Stimulated activated CD4-positive, alpha-beta T cell treated with anti-CD3 and anti-CD28 coated beads, Interleukin-1b, Interleukin-23, amount 100 ng/mL, for 24 hours (primary cell): ENCODE measurements around the gene GIPC3.
A peak's percentile ranks its signal among the peaks of the same experiment; 100 is the strongest.
"Not testable (repeated sequence)": the region's sequence is repeated elsewhere in the genome, so short reads cannot be mapped to it uniquely, and the experiment has no call there.

Experiments used
- DNase-seq, 4 experiments: peaks; one replicate each; pipeline ENCODE4 v3.0.0-alpha.2; 2020; ENCODE audit warnings: low read depth in 4 of 4, low spot score in 1 of 4

The GIPC3 gene

GRCh38 chr19:3550947-3551791 is 34.1 kb upstream of the GIPC3 start:
- DNase-seq: no peak

DNA sequence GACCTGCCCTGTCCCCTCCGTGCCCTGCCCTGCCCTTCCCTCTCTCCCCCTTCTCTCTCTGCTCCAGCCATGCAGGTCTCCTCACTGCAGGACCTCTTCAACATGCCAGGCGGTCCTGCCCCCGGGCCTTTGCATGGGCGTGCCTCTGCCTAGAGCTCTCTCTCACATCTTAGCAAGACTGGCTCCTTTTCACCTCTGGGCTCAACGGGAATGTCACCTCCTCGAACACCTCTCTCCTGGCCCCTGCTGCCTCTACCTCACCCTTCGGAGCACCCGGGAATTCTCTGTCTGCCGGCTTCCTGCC is 33.5 kb upstream of the GIPC3 start:
- DNase-seq: no peak

- no peak for DNase-seq
Observed at GRCh38 chr19:3554254-3555083, 30.8 kb upstream of the GIPC3 start.

- no peak for DNase-seq
Observed at GRCh38 chr19:3555653-3556422, 29.4 kb upstream of the GIPC3 start.

DNA sequence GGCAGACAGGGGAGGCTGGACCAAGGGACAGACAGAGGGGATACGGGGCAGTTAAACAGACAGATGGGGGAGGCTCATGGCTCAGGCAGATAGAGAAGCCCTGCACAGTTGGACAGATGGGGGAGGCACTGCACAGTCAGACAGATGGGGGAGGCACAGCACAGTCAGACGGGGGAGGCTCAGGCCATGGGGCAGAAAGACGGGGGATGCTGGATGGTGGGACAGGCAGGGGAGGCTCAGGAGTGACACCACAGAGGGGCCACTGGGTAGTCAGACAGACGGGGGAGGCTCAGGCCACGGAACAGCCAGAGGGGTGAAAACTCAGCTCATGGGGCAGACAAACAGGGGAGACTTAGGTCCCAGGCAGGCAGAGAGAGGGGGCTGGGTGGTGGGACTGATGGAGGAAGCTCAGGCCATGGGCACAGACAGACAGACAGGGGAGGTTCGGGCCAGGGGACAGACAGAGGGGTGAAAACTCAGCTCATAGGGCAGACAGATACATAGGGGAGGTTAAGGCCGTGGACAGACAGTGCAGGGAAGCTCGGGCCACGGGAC is 28.8 kb upstream of the GIPC3 start:
- DNase-seq: no peak

DNA sequence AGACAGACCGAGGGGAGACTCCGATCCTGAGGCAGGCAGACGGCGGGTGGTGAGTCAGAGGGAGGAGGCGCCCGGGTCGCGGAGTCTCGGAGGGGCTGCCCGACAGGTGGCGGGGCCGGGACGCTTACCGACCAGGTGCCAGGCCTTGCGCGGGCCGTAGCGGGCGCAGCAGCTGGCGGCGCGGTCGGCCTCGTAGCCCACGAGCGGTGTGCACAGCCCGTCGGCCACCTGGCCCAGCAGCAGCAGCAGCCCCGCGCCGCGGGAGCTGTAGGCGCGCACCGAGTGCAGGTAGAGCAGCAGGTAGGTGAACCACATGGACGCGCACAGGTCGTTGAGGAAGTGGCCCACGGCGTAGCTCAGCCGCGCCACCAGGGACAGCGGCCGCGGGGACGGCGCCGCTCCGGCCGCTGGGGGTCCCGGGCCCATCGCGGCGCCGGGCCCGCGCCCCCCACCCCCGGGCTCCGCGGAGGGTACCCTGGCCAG is 28.3 kb upstream of the GIPC3 start:
- DNase-seq: peak; percentile 36 to 63 (median 52)

DNA sequence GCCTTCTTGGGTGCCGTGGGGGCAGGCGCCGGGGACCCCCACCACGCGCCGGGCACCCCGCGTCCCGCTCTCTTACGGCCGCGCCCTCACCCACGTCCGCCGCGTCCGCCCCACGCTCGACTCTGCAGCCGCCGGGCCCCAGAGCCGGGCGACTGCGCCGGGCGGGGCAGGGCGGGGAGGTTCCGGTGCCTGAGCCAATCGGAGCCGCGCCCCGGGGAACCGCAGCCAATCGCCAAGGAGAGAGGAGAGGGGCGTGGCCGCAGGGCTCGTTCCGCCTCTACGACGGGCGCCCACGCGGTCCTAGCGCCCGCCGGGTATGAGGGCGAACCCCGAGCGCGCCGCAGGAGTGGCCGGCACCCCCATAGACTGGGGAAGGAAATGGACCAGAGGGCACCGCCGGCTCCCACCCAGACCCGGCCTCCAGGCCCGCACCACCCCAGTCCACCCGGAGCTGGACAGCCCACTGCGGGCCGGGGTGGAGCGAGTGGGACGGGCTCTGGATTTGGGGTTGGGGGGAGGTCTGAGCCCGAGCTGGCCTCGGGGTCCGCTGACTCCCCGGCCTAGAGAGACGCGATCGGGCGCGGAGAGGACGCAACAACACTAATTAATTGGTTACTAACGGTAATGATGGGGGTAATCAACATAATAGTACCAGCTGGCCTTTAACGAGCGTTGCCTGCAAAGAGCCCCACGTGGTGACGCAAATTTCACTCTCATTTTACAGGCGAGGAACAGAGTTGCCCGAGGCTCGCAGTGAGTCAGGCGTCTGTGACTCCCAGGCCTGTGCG is 27.6 kb upstream of the GIPC3 start, which contains the start of gene MFSD12:
Gene MFSD12 (minus strand): TSS at position 126 of the 788 bp plus-strand sequence. CDS start 183 bp downstream, outside the sequence.
- peak; percentile 89 to 95 (median 92) for DNase-seq

DNA sequence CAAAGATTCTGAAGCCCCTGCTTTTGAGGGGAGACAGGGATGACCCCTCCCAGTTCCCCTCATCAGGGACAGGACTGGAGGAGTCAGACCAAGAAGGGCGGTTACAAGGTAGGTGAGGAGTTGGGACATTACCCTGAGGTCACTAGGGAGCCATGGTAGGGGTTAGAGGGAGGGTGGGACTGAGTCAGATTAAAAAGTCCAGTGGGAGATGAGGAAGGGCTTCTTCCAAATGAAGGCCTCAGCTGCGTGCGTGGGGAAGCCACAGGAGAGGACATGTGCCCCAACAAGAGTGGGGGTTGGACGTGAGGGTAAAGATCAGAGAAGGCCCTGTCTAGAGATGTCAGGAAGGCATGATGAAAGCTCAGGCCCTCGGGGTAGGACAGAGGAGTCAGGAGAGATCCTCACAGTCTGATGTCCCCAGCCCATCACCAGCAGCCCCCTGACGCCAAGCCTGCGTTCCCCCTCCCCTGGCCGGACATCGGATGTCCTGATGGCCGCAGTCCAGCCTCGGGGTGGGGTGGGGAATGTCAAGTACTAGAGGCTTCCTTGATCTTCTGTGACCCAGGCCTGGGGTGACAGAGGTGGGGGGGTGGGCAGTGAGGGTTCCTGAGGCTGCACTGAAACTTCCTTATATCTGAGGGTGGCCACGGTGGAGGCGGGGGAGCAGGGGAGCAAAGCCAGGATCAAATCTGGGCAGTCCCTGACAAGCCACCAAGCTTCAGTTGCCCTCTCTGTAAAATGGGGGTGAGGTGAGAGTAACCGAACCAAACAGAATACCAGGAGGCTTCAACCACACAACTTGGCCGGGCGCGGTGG is 21.4 kb upstream of the GIPC3 start:
- no peak for DNase-seq

GRCh38 chr19:3565139-3565538 is 20.1 kb upstream of the GIPC3 start:
- DNase-seq: no peak

GRCh38 chr19:3570042-3570441 is 15.2 kb upstream of the GIPC3 start:
- DNase-seq: not testable (repeated sequence)

- DNase-seq: no peak
Observed at GRCh38 chr19:3570606-3571011, 14.7 kb upstream of the GIPC3 start.

- peak; percentile 93 to 99 (median 98) for DNase-seq
Observed at GRCh38 chr19:3572132-3572854, 13.0 kb upstream of the GIPC3 start.

GRCh38 chr19:3572855-3573161 is 12.5 kb upstream of the GIPC3 start, which contains the start of gene HMG20B:
TSS of gene HMG20B (plus strand) at chr19:3572944. CDS start at chr19:3573310, 366 bp downstream.
- DNase-seq: no peak

GRCh38 chr19:3573162-3573857 is 12.0 kb upstream of the GIPC3 start:
- DNase-seq: no peak

- DNase-seq: peak; percentile 38 to 91 (median 60)
Observed at GRCh38 chr19:3573858-3574637, 11.2 kb upstream of the GIPC3 start.

GRCh38 chr19:3575260-3575741 is 10.0 kb upstream of the GIPC3 start:
- no peak for DNase-seq
